KMS-11 (cell line): ENCODE measurements around the gene THAP7.
A peak's percentile ranks its signal among the peaks of the same experiment; 100 is the strongest.
"Not testable (repeated sequence)": the region's sequence is repeated elsewhere in the genome, so short reads cannot be mapped to it uniquely, and the experiment has no call there.

Experiments used
- H2AFZ ChIP-seq: fragments of 200-600 bp; sonication (generic); 2 replicates; pipeline ENCODE4 v1.6.1; 2016; ENCODE audit warnings: antibody characterized with exemption, mixed run types, low read depth
- H3K27ac ChIP-seq: fragments of 200-600 bp; sonication (generic); 2 replicates; pipeline ENCODE4 v1.6.1; 2016; ENCODE audit warnings: mild to moderate bottlenecking, mixed run types
- H3K27me3 ChIP-seq: fragments of 200-600 bp; sonication (generic); 2 replicates; pipeline ENCODE4 v1.6.1; 2017; ENCODE audit warnings: mild to moderate bottlenecking, low read depth, mixed run types, moderate library complexity; ENCODE audit not compliant: insufficient read depth
- H3K36me3 ChIP-seq: fragments of 200-600 bp; sonication (generic); 2 replicates; pipeline ENCODE4 v1.6.1; 2017; ENCODE audit warnings: mild to moderate bottlenecking, mixed run types; ENCODE audit not compliant: insufficient read depth
- H3K4me1 ChIP-seq: fragments of 200-600 bp; sonication (generic); 2 replicates; pipeline ENCODE4 v1.6.1; 2016; ENCODE audit warnings: mild to moderate bottlenecking, low read depth, mixed run types; ENCODE audit not compliant: poor library complexity, severe bottlenecking
- H3K4me2 ChIP-seq: fragments of 200-600 bp; sonication (generic); 2 replicates; pipeline ENCODE4 v1.7.0; 2016; ENCODE audit warnings: mild to moderate bottlenecking, mixed run types
- H3K4me3 ChIP-seq: fragments of 200-600 bp; sonication (generic); IDR thresholded peaks from 2 replicates; pipeline ENCODE4 v1.6.1; 2017; ENCODE audit warnings: low read depth, low read length, mixed read lengths; ENCODE audit not compliant: insufficient read depth
- H3K79me2 ChIP-seq: fragments of 200-600 bp; sonication (generic); 2 replicates; pipeline ENCODE4 v1.6.1; 2016; ENCODE audit warnings: low read depth, mixed run types; ENCODE audit not compliant: insufficient read depth
- H3K9ac ChIP-seq: fragments of 200-600 bp; sonication (generic); 2 replicates; pipeline ENCODE4 v1.6.1; 2016; ENCODE audit warnings: mild to moderate bottlenecking, mixed run types
- H4K20me1 ChIP-seq: fragments of 200-600 bp; sonication (generic); 2 replicates; pipeline ENCODE4 v1.6.1; 2016; ENCODE audit warnings: mild to moderate bottlenecking, mixed run types; ENCODE audit not compliant: insufficient read depth
- CTCF ChIP-seq: fragments of 200-600 bp; sonication (generic); conservative IDR thresholded peaks from 2 replicates; pipeline ENCODE4 v1.6.1; 2017; ENCODE audit warnings: low read depth, mild to moderate bottlenecking, antibody characterized with exemption, low read length, moderate library complexity, mixed read lengths

THAP7 gene

GRCh38 chr22:21001601-21002325, at the start of gene THAP7:
Gene THAP7 (minus strand): TSS chr22:21002118. CDS start chr22:21001911, 207 bp downstream.
- H3K4me2 ChIP-seq: peak within 1 kb of the TSS; percentile 99
- H3K27ac ChIP-seq: peak within 1 kb of the TSS; percentile 94
- no peaks in the 10 kb centered on the region for H4K20me1 ChIP-seq
- peaks cover 23% of the 10 kb centered on the region; the same call in 1 of the 2 replicates for H3K79me2 ChIP-seq
- peak within 1 kb of the TSS; percentile 87 for H2AFZ ChIP-seq
- peak within 1 kb of the TSS; percentile 92 for H3K9ac ChIP-seq
- TF ChIP-seq CTCF: no peak
- H3K4me1 ChIP-seq: peaks cover 18% of the 10 kb centered on the region
- peak within 1 kb of the TSS; percentile 52 for H3K4me3 ChIP-seq
- no peaks in the 10 kb centered on the region for H3K27me3 ChIP-seq
- H3K36me3 ChIP-seq: no peaks in the 10 kb centered on the region

- H3K27me3 ChIP-seq: no peaks in the 10 kb centered on the region; the same call in 1 of the 2 replicates
- no peaks in the 10 kb centered on the region for H4K20me1 ChIP-seq
- H3K4me2 ChIP-seq: no peak overlapping the region
- TF ChIP-seq CTCF: no peak
- no peaks in the 10 kb centered on the region for H3K79me2 ChIP-seq
- no peaks in the 10 kb centered on the region for H3K36me3 ChIP-seq
- H2AFZ ChIP-seq: no peak overlapping the region
- H3K27ac ChIP-seq: no peak overlapping the region
- H3K4me3 ChIP-seq: no peak overlapping the region
- H3K9ac ChIP-seq: no peak overlapping the region
- no peaks in the 10 kb centered on the region for H3K4me1 ChIP-seq
These were observed 49.4 kb upstream of the THAP7 start for GRCh38 chr22:21051145-21051830.

- H3K4me2 ChIP-seq, H3K4me3 ChIP-seq, H3K9ac ChIP-seq, H3K79me2 ChIP-seq, H3K36me3 ChIP-seq, H3K27me3 ChIP-seq, H3K27ac ChIP-seq, H4K20me1 ChIP-seq, H2AFZ ChIP-seq, H3K4me1 ChIP-seq: not testable (repeated sequence)
These were observed 47.0 kb upstream of the THAP7 start for GRCh38 chr22:21048965-21049364.

- not testable (repeated sequence) for H3K4me1 ChIP-seq, H2AFZ ChIP-seq, H4K20me1 ChIP-seq, H3K4me3 ChIP-seq, H3K79me2 ChIP-seq, H3K27me3 ChIP-seq, H3K27ac ChIP-seq, H3K9ac ChIP-seq, H3K36me3 ChIP-seq, H3K4me2 ChIP-seq
These were observed 46.5 kb upstream of the THAP7 start for GRCh38 chr22:21048448-21048847.

GRCh38 chr22:21047730-21048129, 45.8 kb upstream of the THAP7 start:
- Histone ChIP-seq H4K20me1 (no peaks in the 10 kb centered on the region), H3K27me3 (no peaks in the 10 kb centered on the region; the same call in 1 of the 2 replicates)
- no peak for TF ChIP-seq CTCF

More at GRCh38 chr22:21047730-21048129, 45.8 kb upstream of the THAP7 start:
- Histone ChIP-seq H3K4me2 (no peak overlapping the region), H3K9ac (no peak overlapping the region), H3K4me1 (peaks cover 7% of the 10 kb centered on the region), H3K4me3 (no peak overlapping the region), H3K79me2 (no peaks in the 10 kb centered on the region), H2AFZ (no peak overlapping the region), H3K27ac (no peak overlapping the region), H3K36me3 (no peaks in the 10 kb centered on the region)
